WERI-Rb-1 (cell line): ENCODE data around the gene MMP15.

Experiments used
- DNase-seq: peaks from one replicate; pipeline ENCODE4 v3.0.0-alpha.2; 2020
- H3K27ac ChIP-seq: fragments of 250-450 bp; sonication (Bioruptor Pico); 2 replicates; pipeline ENCODE4 v1.5.1; 2020; ENCODE audit warnings: mild to moderate bottlenecking, moderate library complexity
- H3K27me3 ChIP-seq: fragments of 250-450 bp; sonication (Bioruptor Pico); 2 replicates; pipeline ENCODE4 v1.5.1; 2021; ENCODE audit warnings: mild to moderate bottlenecking, low read depth, moderate library complexity; ENCODE audit not compliant: insufficient read depth, severe bottlenecking
- H3K36me3 ChIP-seq: fragments of 250-450 bp; sonication (Bioruptor Pico); 2 replicates; pipeline ENCODE4 v1.5.1; 2020; ENCODE audit warnings: mild to moderate bottlenecking, moderate library complexity
- H3K4me3 ChIP-seq: 2 replicates; pipeline ENCODE4 v1.5.1; 2011; ENCODE audit warnings: low read depth, mild to moderate bottlenecking, control low read depth, low read length
- H3K9me3 ChIP-seq: fragments of 250-450 bp; sonication (Bioruptor Pico); 2 replicates; pipeline ENCODE4 v1.5.1; 2021; ENCODE audit warnings: mild to moderate bottlenecking, moderate library complexity; ENCODE audit not compliant: severe bottlenecking
- CTCF ChIP-seq: IDR thresholded peaks from 2 replicates; pipeline ENCODE4 v1.5.1; 2011; ENCODE audit warnings: low read depth, mild to moderate bottlenecking, control low read depth, inconsistent platforms, low read length

Gene MMP15

GRCh38 chr16:58028541-58029070 lies 3.1 kb downstream of the MMP15 start:
- H3K36me3 ChIP-seq, result no peaks in the 10 kb centered on the region
- no peak for TF ChIP-seq CTCF
- H3K4me3 ChIP-seq, result no peak overlapping the region
- no peaks in the 10 kb centered on the region for H3K9me3 ChIP-seq
- H3K27ac ChIP-seq, result no peak overlapping the region
- DNase-seq, result no peak
- H3K27me3 ChIP-seq, result no peaks in the 10 kb centered on the region

GRCh38 chr16:58029410-58029809 lies 3.9 kb downstream of the MMP15 start:
- H3K9me3 ChIP-seq, result no peaks in the 10 kb centered on the region
- no peak for TF ChIP-seq CTCF
- no peaks in the 10 kb centered on the region for H3K36me3 ChIP-seq
- no peaks in the 10 kb centered on the region for H3K27me3 ChIP-seq
- DNase-seq, result no peak
- H3K4me3 ChIP-seq, result no peak overlapping the region
- no peak overlapping the region for H3K27ac ChIP-seq

- no peak for DNase-seq
- Histone ChIP-seq H3K4me3 (no peak overlapping the region), H3K9me3 (no peaks in the 10 kb centered on the region), H3K27ac (no peak overlapping the region), H3K27me3 (no peaks in the 10 kb centered on the region), H3K36me3 (no peaks in the 10 kb centered on the region)
- no peak for TF ChIP-seq CTCF
Observed at GRCh38 chr16:58030136-58030840, 4.7 kb downstream of the MMP15 start.

- Histone ChIP-seq H3K27ac (peak overlapping the region; percentile 41; the same call in 1 of the 2 replicates), H3K27me3 (no peaks in the 10 kb centered on the region), H3K9me3 (no peaks in the 10 kb centered on the region), H3K4me3 (no peak overlapping the region), H3K36me3 (no peaks in the 10 kb centered on the region)
- DNase-seq, result peak; percentile 50
- no peak for TF ChIP-seq CTCF
Observed at GRCh38 chr16:58031016-58031800, 5.7 kb downstream of the MMP15 start.

- Histone ChIP-seq H3K27me3 (no peaks in the 10 kb centered on the region), H3K4me3 (no peak overlapping the region), H3K27ac (peak overlapping the region; percentile 76), H3K36me3 (no peaks in the 10 kb centered on the region), H3K9me3 (no peaks in the 10 kb centered on the region)
- no peak for TF ChIP-seq CTCF
- peak; percentile 82 for DNase-seq
Observed at GRCh38 chr16:58032710-58033293, 7.2 kb downstream of the MMP15 start.
